OCI-LY7 (cell line): ENCODE results near the gene AK4. TPM values are rescaled to one million over a fixed set of nuclear protein-coding genes. Genes with fewer than 3 reads are reported as not detected.

Experiments
- BruUV-seq: library from RNA; stranded (reverse); fragments of 400-500 nt; replicated peaks from 2 replicates; lab custom pipeline; 2021; lab: Mats Ljungman, UMichigan
- CTCF ChIA-PET: fragments of 300-600 bp; sonication (Branson Sonifier 250); formaldehyde crosslinking; loops from one replicate; lab custom pipeline; 2022; ENCODE audit warnings: antibody characterized with exemption; ENCODE audit not compliant: unreplicated experiment; lab: Charles Lee
- POLR2A ChIA-PET: fragments of 300-600 bp; sonication (Branson Sonifier 250); formaldehyde crosslinking; loops from one replicate; lab custom pipeline; 2022; ENCODE audit warnings: antibody characterized with exemption; lab: Charles Lee
- DNase-seq: peaks from one replicate; pipeline ENCODE4 v3.0.0-alpha.2; 2015; ENCODE audit warnings: low spot score
- H2AFZ ChIP-seq: fragments of 200-600 bp; sonication (generic), shearing (Covaris generic); 2 replicates; pipeline ENCODE4 v1.6.1; 2014; ENCODE audit warnings: mild to moderate bottlenecking, antibody characterized with exemption, low read length, moderate library complexity
- H3K27ac ChIP-seq: fragments of 200-600 bp; sonication (generic); 2 replicates; pipeline ENCODE4 v1.5.1; 2014; ENCODE audit warnings: mixed run types, low read depth, mild to moderate bottlenecking, moderate library complexity, low read length, inconsistent platforms; ENCODE audit not compliant: poor library complexity, severe bottlenecking
- H3K36me3 ChIP-seq: fragments of 200-600 bp; sonication (generic); 2 replicates; pipeline ENCODE4 v1.6.1; 2014; ENCODE audit warnings: mild to moderate bottlenecking, antibody characterized with exemption, low read length, moderate library complexity, mixed read lengths; ENCODE audit not compliant: insufficient read depth
- H3K4me1 ChIP-seq: fragments of 200-600 bp; sonication (generic); 2 replicates; pipeline ENCODE4 v1.5.1; 2014; ENCODE audit warnings: mild to moderate bottlenecking, low read length; ENCODE audit not compliant: insufficient read depth, poor library complexity, severe bottlenecking
- H3K4me2 ChIP-seq: fragments of 200-600 bp; sonication (generic); 2 replicates; pipeline ENCODE4 v1.6.1; 2014; ENCODE audit warnings: mild to moderate bottlenecking, low read length
- H3K4me3 ChIP-seq: fragments of 200-600 bp; sonication (generic); 2 replicates; pipeline ENCODE4 v1.5.1; 2014; ENCODE audit warnings: mild to moderate bottlenecking, low read depth, low read length; ENCODE audit not compliant: poor library complexity, severe bottlenecking
- H3K79me2 ChIP-seq: fragments of 200-600 bp; sonication (generic); 2 replicates; pipeline ENCODE4 v1.6.1; 2016; ENCODE audit warnings: low read depth, mild to moderate bottlenecking, low read length, moderate library complexity, mixed read lengths; ENCODE audit not compliant: insufficient read depth
- H3K9me2 ChIP-seq: fragments of 200-600 bp; sonication (generic); 2 replicates; pipeline ENCODE4 v1.6.1; 2016; ENCODE audit warnings: mild to moderate bottlenecking, low read length, mixed read lengths; ENCODE audit not compliant: insufficient read depth
- H3K9me3 ChIP-seq: fragments of 200-600 bp; sonication (generic); 2 replicates; pipeline ENCODE4 v1.6.1; 2014; ENCODE audit warnings: mild to moderate bottlenecking, mixed run types, low read length, mixed read lengths
- H4K20me1 ChIP-seq: fragments of 200-600 bp; sonication (generic); 2 replicates; pipeline ENCODE4 v1.6.1; 2014; ENCODE audit warnings: mild to moderate bottlenecking, antibody characterized with exemption, low read length, moderate library complexity, mixed read lengths; ENCODE audit not compliant: insufficient read depth
- CTCF ChIP-seq: fragments of 200-600 bp; sonication (generic); conservative IDR thresholded peaks from 2 replicates; pipeline ENCODE4 v1.5.1; 2014; ENCODE audit warnings: mild to moderate bottlenecking, antibody characterized with exemption, low read length, moderate library complexity, mixed read lengths
- EZH2phosphoT487 ChIP-seq: fragments of 200-600 bp; sonication (generic); IDR thresholded peaks from 2 replicates; pipeline ENCODE4 v1.6.1; 2018; ENCODE audit warnings: low read depth, borderline replicate concordance, mild to moderate bottlenecking, mixed run types, antibody characterized with exemption, low read length, moderate library complexity, mixed read lengths
- intact Hi-C: fragments of 100-400 bp; cut with micrococcal nuclease; formaldehyde crosslinking; loops from one replicate; pipeline ENCODE4 v1.10.0; 2022; ENCODE audit not compliant: unreplicated experiment
- total RNA-seq, 2 experiments: library from RNA; depleted of rRNA in 1 of 2; stranded (reverse); fragments of >200 nt in 1 of 2; shearing (Covaris generic) in 1 of 2; gene quantifications; 2 replicates each; pipeline ENCODE4 v1.2.3, GENCODE V29; 2014 to 2022

Gene AK4
- total RNA-seq, 2 experiments from 2014 or later, result 0.16 to 1.4 TPM

- Histone ChIP-seq H3K79me2 (no peaks in the 10 kb centered on the region), H3K4me1 (no peaks in the 10 kb centered on the region), H3K4me2 (no peak overlapping the region), H3K36me3 (no peaks in the 10 kb centered on the region), H3K4me3 (no peak overlapping the region), H2AFZ (no peak overlapping the region), H3K27ac (no peak overlapping the region), H3K9me3 (no peaks in the 10 kb centered on the region), H3K9me2 (no peaks in the 10 kb centered on the region), H4K20me1 (no peaks in the 10 kb centered on the region)
- DNase-seq, result no peak
- intact Hi-C loops, result no loop called here
- CTCF ChIA-PET, result no interaction called here
- POLR2A ChIA-PET, result interaction anchor here (0.6 to 0.7 kb wide), 3 partner anchors 78 to 192 kb away, joined by 3 to 4 read pairs (median 3); no protein-coding TSS in a partner anchor
- TF ChIP-seq EZH2phosphoT487 (no peak), CTCF (no peak)
- BruUV-seq, result no TSS peak
Observed at GRCh38 chr1:65174585-65174984, 26.6 kb downstream of the AK4 start.

GRCh38 chr1:65175171-65176055, 27.4 kb downstream of the AK4 start:
- no peak overlapping the region for H3K27ac ChIP-seq
- H3K9me3 ChIP-seq, result no peaks in the 10 kb centered on the region
- ChIA-PET POLR2A (interaction anchor here (0.5 to 0.6 kb wide), 2 partner anchors 112 to 1203 kb away, joined by 3 read pairs; no protein-coding TSS in a partner anchor), CTCF (no interaction called here)
- H3K79me2 ChIP-seq, result no peaks in the 10 kb centered on the region
- H3K9me2 ChIP-seq, result no peaks in the 10 kb centered on the region
- H3K4me1 ChIP-seq, result no peaks in the 10 kb centered on the region
- intact Hi-C loops, result no loop called here
- H3K4me2 ChIP-seq, result no peak overlapping the region
- H4K20me1 ChIP-seq, result no peaks in the 10 kb centered on the region
- H2AFZ ChIP-seq, result no peak overlapping the region
- no peak for DNase-seq
- TF ChIP-seq EZH2phosphoT487, result no peak
- no peak for TF ChIP-seq CTCF
- no peaks in the 10 kb centered on the region for H3K36me3 ChIP-seq
- H3K4me3 ChIP-seq, result no peak overlapping the region
- no TSS peak for BruUV-seq

- CTCF ChIA-PET, result no interaction called here
- H3K4me2 ChIP-seq, result no peak overlapping the region
- no peaks in the 10 kb centered on the region for H3K36me3 ChIP-seq
- H3K4me3 ChIP-seq, result no peak overlapping the region
- H3K9me2 ChIP-seq, result no peaks in the 10 kb centered on the region
- no peaks in the 10 kb centered on the region for H3K79me2 ChIP-seq
- intact Hi-C loops, result no loop called here
- H3K4me1 ChIP-seq, result no peaks in the 10 kb centered on the region
- POLR2A ChIA-PET, result interaction anchor here (0.6 kb wide), 1 partner anchor 1204 kb away, joined by 3 read pairs; no protein-coding TSS in a partner anchor
- H3K9me3 ChIP-seq, result no peaks in the 10 kb centered on the region
- no peaks in the 10 kb centered on the region for H4K20me1 ChIP-seq
- no peak for DNase-seq
- no peak overlapping the region for H3K27ac ChIP-seq
- TF ChIP-seq CTCF (no peak), EZH2phosphoT487 (no peak)
- no peak overlapping the region for H2AFZ ChIP-seq
- BruUV-seq, result no TSS peak
Observed at GRCh38 chr1:65176056-65176450, 28.1 kb downstream of the AK4 start.
